LNCaP clone FGC (cell line): Measurements from ENCODE around the gene PSMG3.
A peak's percentile ranks its signal among the peaks of the same experiment; 100 is the strongest.

Experiments used
- DNase-seq: peaks from one replicate; pipeline ENCODE4 v3.0.0-alpha.2; 2011; ENCODE audit warnings: low read depth
- H3K4me3 ChIP-seq: 2 replicates; pipeline ENCODE4 v1.5.1; 2011; ENCODE audit warnings: mild to moderate bottlenecking, low read depth, low read length, control low read depth
- TF ChIP-seq, protein P1 (sequence below): IDR thresholded peaks from 2 replicates; pipeline ENCODE4 v1.5.1; 2012; ENCODE audit warnings: mild to moderate bottlenecking; ENCODE audit not compliant: control insufficient read depth, insufficient read depth; ENCODE audit errors: extremely low read depth

Gene PSMG3

DNA sequence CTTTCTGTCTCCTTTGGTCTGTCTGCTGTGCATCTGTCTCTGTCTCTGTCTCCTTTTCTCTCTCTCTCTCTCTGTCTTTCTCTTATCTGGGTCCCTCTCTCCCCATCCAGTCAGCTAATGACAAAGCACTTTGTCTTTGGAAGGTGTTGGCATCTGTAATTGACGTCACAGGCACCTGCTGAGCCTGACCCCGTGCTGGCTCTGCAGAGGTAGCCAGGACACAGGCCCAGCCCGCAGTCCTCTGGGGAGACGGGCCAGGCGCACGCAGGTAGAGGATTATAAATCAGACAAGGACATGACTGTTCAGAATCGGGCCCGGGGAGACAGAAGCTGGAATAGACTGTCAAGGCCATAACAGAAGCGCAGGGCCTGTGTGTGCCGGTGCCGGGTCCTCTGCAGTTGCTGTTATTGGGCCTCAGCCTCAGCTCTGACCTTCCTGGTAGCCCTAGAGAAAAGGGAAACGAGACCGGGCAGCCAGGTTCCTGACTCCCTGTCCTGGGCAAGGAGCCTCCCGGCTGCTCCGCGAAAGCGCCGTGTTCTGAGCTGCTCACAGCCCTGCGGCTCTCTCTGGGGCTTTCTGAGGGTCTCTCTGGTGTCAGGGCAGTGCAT, 10.7 kb upstream of the PSMG3 start:
- no peak overlapping the region for H3K4me3 ChIP-seq
- no peak for DNase-seq
- TF ChIP-seq, protein P1, sequence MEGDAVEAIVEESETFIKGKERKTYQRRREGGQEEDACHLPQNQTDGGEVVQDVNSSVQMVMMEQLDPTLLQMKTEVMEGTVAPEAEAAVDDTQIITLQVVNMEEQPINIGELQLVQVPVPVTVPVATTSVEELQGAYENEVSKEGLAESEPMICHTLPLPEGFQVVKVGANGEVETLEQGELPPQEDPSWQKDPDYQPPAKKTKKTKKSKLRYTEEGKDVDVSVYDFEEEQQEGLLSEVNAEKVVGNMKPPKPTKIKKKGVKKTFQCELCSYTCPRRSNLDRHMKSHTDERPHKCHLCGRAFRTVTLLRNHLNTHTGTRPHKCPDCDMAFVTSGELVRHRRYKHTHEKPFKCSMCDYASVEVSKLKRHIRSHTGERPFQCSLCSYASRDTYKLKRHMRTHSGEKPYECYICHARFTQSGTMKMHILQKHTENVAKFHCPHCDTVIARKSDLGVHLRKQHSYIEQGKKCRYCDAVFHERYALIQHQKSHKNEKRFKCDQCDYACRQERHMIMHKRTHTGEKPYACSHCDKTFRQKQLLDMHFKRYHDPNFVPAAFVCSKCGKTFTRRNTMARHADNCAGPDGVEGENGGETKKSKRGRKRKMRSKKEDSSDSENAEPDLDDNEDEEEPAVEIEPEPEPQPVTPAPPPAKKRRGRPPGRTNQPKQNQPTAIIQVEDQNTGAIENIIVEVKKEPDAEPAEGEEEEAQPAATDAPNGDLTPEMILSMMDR: no peak

DNA sequence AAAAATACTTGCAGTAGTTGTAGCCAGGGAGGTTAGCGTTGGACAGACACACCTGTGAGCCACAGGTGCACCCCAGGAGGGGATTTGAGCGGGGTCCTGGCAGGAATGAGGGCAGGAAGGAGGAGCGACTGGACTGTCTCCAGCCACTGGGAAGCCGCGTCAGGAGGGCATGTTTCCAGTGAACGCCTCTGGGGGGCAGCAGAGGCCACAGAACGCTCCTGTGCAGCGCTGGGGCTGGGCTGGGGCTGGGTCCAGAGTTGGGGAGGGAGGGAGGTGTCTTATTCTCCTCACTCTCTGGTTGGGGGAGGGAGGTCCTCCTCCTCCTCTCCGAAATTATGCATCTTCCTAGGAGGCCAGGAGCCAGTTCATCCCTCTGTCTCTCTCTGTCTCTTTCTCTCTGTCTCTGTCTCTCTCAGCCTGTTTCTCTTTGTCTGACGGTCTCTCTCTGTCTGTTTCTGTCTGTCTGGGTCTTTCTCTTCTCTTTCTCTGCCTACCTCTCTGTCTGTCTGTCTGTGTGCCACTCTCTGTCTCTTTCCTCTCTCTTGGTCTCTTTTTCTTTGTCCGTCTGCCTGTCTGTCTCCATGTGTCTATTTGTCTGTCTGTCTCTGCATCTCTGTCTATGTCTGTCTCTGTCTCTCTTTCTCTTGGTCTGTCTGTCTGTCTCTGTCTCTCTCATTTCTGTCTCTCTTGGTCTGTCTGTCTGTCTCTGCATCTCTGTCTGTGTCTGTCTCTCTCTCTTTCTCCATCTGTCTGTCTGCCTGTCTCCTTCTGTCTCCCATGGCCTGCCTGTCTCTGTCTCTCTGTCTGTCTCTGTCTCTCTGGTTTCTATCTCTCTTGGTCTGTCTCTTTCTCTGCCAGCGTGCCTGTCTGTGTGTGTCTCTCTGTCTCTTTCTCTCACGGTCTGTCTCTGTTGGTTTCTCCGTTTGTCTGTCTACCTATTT, 9.9 kb upstream of the PSMG3 start:
- TF ChIP-seq, protein P1: peak; percentile 98
- no peak for DNase-seq
- H3K4me3 ChIP-seq: no peak overlapping the region

DNA sequence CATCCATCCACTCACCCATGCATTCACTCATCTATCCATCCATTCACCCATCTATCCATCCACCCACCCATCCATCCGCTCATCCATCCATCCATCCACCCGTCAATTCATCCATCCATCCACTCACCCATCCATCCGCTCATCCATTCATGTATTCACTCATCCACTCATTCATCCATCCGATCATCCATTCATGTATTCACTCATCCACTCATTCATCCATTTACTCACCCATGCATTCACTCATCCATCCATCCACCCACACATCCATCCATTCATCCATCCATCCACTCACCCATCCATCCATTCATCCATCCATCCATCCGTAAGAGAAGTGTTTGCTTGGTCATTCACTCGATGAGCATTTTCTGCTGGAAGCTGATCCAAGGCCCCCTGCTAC, 8.7 kb upstream of the PSMG3 start:
- TF ChIP-seq, protein P1: no peak
- DNase-seq: no peak
- no peak overlapping the region for H3K4me3 ChIP-seq

DNA sequence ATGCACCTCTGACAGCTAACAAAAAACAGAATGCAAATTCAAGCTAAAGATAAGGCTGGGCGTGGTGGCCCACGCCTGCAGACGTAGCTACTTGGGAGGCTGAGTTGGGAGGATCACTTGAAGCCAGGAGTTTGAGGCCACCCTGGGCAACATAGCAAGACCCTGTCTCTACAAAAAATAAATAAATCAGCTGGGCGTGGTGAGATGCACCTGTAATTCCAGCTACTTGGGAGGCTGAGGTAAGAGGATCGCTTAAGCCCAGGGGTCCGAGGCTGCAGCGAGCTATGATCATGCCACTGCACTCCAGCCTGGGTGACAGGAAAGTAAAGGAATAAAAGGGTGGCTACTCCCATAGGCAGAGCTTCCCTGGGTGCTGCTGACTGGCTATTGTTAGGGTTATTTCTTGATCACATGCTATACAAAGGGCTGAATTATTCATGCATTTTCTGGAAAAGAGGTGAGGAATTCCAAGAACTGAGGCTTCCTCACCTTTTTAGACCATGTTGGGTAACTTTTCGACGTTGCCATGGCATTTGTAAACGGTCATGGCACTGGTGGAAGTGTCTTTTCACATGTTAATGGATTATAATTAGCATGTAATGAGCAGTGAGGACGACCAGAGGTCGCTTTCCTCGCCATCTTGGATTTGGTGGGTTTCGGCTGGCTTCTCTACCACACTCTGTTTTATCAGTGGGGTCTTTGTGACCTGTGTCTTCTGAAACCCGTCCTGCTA, 6.9 kb upstream of the PSMG3 start:
- TF ChIP-seq, protein P1: no peak
- no peak for DNase-seq
- no peak overlapping the region for H3K4me3 ChIP-seq

DNA sequence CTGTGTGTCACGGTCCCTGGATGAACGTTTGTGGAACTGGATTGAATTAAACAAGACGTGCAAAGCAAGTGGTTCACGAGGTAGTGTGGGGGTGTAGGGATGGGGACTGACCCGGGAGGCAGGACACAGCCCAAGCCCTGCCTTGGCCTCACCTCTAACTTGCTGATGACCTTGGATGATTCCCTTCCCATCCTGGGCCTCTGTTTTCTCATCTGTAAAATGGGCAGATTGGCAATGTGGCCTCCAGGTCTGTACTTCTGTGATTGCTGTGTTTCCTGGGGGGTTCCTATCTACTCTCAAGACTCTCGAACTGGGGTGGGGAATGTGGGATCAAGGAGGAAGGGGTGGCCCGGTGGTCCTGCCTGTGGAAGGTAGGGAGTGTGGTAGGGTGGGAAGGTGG, 6.0 kb upstream of the PSMG3 start:
- TF ChIP-seq, protein P1: no peak
- no peak for DNase-seq
- H3K4me3 ChIP-seq: no peak overlapping the region

DNA sequence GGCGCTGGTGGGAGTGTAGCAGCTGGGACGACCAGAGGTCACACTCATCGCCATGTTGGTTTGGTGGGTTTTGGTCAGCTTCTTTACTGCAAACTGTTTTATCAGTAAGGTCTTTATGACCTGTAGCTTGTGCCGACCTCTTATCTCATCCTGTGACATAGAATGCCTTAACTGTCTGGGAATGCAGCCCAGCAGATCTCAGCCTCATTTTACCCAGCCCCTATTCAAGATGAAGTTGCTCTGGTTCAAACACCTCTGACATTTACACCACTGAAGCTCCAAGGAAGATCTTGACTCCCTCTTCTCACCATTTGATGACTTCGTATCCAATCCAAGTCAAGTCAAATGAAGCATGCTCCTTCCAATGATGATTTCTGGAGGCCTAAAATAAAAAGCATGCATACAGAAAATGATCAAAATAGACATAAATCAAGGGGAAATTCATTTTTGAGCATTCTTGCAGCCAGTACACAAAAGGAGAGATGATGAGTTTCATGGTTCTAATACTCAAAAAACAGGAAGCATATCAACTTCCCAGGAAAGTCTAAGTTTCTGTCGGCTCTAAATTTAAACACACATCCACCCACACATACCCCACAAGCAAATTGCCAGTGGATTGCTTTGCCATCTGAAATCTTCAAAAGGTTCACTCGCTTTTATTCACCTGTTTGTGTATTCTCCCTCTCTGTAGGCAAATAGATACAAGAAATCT, 2.4 kb upstream of the PSMG3 start:
- DNase-seq: no peak
- no peak overlapping the region for H3K4me3 ChIP-seq
- TF ChIP-seq, protein P1: no peak
